ENCODE measurements around the gene MYO5B.

GRCh38 chr18:49865401-49865800 is 329.5 kb downstream of the MYO5B start:
- TF ChIP-seq POLR2A (IDR thresholded peaks at IDR 0.05; ENCODE audit: low read length) (no peak), GATA1 (IDR thresholded peaks at IDR 0.05; ENCODE audit: low read depth, low read length) (no peak)

Measured in erythroblast (primary cell).